ENCODE measurements around the gene ADH1B. TPM values are rescaled to one million over a fixed set of nuclear protein-coding genes. Genes with fewer than 3 reads are reported as not detected.
"Not testable (repeated sequence)": the region's sequence is repeated elsewhere in the genome, so short reads cannot be mapped to it uniquely, and the experiment has no call there.

Gene ADH1B
- total RNA-seq: not detected in 2 replicates
- not detected in 2 replicates for polyA plus RNA-seq

GRCh38 chr4:99321241-99322191 lies at the start of gene ADH1B:
Gene ADH1B, minus strand, starts transcription at chr4:99321401. Its CDS starts 70 bp downstream, at chr4:99321331.
- no peak within 1 kb of the TSS for H3K27ac ChIP-seq
- no peaks in the 10 kb centered on the region for H3K4me1 ChIP-seq (ENCODE audit: low read depth)
- no peak for DNase-seq (ENCODE audit: low read depth in 1 of 2, low spot score in 1 of 2)
- TF ChIP-seq, protein P1, sequence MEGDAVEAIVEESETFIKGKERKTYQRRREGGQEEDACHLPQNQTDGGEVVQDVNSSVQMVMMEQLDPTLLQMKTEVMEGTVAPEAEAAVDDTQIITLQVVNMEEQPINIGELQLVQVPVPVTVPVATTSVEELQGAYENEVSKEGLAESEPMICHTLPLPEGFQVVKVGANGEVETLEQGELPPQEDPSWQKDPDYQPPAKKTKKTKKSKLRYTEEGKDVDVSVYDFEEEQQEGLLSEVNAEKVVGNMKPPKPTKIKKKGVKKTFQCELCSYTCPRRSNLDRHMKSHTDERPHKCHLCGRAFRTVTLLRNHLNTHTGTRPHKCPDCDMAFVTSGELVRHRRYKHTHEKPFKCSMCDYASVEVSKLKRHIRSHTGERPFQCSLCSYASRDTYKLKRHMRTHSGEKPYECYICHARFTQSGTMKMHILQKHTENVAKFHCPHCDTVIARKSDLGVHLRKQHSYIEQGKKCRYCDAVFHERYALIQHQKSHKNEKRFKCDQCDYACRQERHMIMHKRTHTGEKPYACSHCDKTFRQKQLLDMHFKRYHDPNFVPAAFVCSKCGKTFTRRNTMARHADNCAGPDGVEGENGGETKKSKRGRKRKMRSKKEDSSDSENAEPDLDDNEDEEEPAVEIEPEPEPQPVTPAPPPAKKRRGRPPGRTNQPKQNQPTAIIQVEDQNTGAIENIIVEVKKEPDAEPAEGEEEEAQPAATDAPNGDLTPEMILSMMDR (IDR thresholded peaks at IDR 0.05; ENCODE audit: low read depth, low read length): no peak
- no peak within 1 kb of the TSS for H3K4me3 ChIP-seq
- H3K36me3 ChIP-seq: no peaks in the 10 kb centered on the region
- H3K27me3 ChIP-seq: no peaks in the 10 kb centered on the region
- H3K9me3 ChIP-seq (ENCODE audit: low read depth): no peaks in the 10 kb centered on the region

- not testable (repeated sequence) for H3K4me1 ChIP-seq (ENCODE audit: low read depth); H3K27me3 ChIP-seq; H3K4me3 ChIP-seq; H3K36me3 ChIP-seq; H3K27ac ChIP-seq; H3K9me3 ChIP-seq (ENCODE audit: low read depth)
- DNase-seq (ENCODE audit: low read depth in 1 of 2, low spot score in 1 of 2): peak in 1 of 2 donors; percentile 4
Measured at GRCh38 chr4:99367817-99368216, 46.6 kb upstream of the ADH1B start.

GRCh38 chr4:99366491-99366890 lies 45.3 kb upstream of the ADH1B start:
- no peaks in the 10 kb centered on the region for H3K27me3 ChIP-seq
- DNase-seq (ENCODE audit: low read depth in 1 of 2, low spot score in 1 of 2): no peak
- no peaks in the 10 kb centered on the region for H3K4me1 ChIP-seq (ENCODE audit: low read depth)
- no peaks in the 10 kb centered on the region for H3K36me3 ChIP-seq
- TF ChIP-seq, protein P1 (IDR thresholded peaks at IDR 0.05; ENCODE audit: low read depth, low read length): no peak
- H3K4me3 ChIP-seq: no peak overlapping the region
- H3K9me3 ChIP-seq (ENCODE audit: low read depth): no peaks in the 10 kb centered on the region
- no peak overlapping the region for H3K27ac ChIP-seq

DNA sequence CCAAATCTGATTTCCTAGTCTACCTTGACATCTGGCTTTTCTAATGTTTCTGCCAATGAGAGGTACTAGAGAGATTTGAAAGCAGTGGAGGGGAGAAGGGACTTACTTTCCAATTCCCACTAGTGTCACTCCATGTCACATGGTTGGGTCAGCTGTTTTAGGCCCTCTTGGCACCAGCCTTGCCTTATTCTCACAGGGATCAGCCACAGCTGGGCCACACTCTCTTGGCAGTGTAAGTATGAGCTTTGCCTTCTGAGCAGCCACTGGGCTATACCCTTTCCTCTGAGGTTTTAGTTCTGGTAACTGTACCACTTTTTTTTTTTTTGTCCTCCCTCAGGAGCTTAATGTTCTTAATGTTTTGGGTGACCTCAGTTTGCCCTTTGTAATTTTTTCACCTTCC lies 41.6 kb upstream of the ADH1B start:
- no peak overlapping the region for H3K4me3 ChIP-seq
- no peaks in the 10 kb centered on the region for H3K9me3 ChIP-seq (ENCODE audit: low read depth)
- no peaks in the 10 kb centered on the region for H3K4me1 ChIP-seq (ENCODE audit: low read depth)
- no peaks in the 10 kb centered on the region for H3K36me3 ChIP-seq
- TF ChIP-seq, protein P1 (IDR thresholded peaks at IDR 0.05; ENCODE audit: low read depth, low read length): no peak
- DNase-seq (ENCODE audit: low read depth in 1 of 2, low spot score in 1 of 2): no peak
- H3K27me3 ChIP-seq: no peaks in the 10 kb centered on the region
- H3K27ac ChIP-seq: no peak overlapping the region

DNA sequence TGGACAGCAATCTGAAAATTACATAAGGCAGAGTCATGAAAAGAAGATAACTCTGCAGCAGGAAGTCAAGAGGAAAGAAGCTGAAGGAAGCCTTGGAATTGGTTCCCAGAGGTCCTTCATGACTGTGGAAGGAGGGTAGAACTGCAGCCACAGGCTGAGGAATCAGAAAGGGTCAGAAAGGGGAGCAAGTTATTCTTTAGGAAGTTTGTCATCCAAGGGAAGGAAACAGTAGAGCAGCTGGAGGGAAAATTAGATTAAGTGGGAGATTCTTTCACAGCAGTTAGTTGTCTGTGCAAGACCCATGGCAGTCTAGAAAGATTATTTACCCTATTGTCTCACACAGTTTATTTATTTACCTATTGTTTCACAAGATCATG lies 40.7 kb upstream of the ADH1B start:
- no peaks in the 10 kb centered on the region for H3K36me3 ChIP-seq
- H3K27ac ChIP-seq: no peak overlapping the region
- no peak for DNase-seq (ENCODE audit: low read depth in 1 of 2, low spot score in 1 of 2)
- H3K9me3 ChIP-seq (ENCODE audit: low read depth): no peaks in the 10 kb centered on the region
- TF ChIP-seq, protein P1 (IDR thresholded peaks at IDR 0.05; ENCODE audit: low read depth, low read length): no peak
- H3K4me1 ChIP-seq (ENCODE audit: low read depth): no peaks in the 10 kb centered on the region
- no peak overlapping the region for H3K4me3 ChIP-seq
- H3K27me3 ChIP-seq: no peaks in the 10 kb centered on the region

DNA sequence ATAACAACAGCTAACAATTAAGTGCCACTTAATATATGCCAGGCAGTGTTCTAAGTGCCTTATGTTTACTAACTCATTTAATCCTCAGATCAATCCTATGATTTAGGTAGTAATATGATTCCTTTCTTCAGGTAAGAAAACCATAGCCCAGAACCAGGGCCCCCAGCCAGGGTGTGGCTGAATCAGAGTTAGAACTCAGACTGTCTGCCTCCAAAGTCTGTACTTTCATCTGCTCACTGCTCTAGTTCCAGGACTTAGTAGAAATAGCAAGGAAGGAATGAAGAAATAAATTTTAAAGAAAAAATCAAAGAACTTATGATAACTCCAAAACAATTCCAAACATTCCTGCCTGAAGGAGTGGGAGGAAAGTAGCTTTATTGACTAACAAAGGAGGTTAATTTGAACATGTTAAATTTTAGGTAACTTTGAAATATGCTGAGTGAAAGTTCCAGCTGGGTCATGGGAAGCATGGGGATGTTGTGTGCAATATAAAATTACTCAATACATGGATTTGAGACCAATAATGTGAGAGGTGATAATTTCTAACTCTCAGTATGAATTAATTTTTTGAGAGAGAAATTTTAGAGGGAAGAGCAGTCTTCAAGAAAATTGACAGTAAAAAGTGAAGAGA lies 40.2 kb upstream of the ADH1B start:
- H3K27me3 ChIP-seq: no peaks in the 10 kb centered on the region
- H3K9me3 ChIP-seq (ENCODE audit: low read depth): no peaks in the 10 kb centered on the region
- no peak overlapping the region for H3K4me3 ChIP-seq
- H3K27ac ChIP-seq: no peak overlapping the region
- DNase-seq (ENCODE audit: low read depth in 1 of 2, low spot score in 1 of 2): no peak
- no peaks in the 10 kb centered on the region for H3K4me1 ChIP-seq (ENCODE audit: low read depth)
- no peaks in the 10 kb centered on the region for H3K36me3 ChIP-seq
- TF ChIP-seq, protein P1 (IDR thresholded peaks at IDR 0.05; ENCODE audit: low read depth, low read length): no peak

Data from cardiac muscle cell (in vitro differentiated cells and primary cell).